Lung (tissue), 12 donors: Measurements from ENCODE around the gene TBC1D5. TPM values are rescaled to one million over a fixed set of nuclear protein-coding genes. Genes with fewer than 3 reads are reported as not detected.
A peak's percentile ranks its signal among the peaks of the same experiment; 100 is the strongest.

Experiments
- ATAC-seq: fragments of 200-7000 bp; cut with Tn5 transposase; one replicate; pipeline ENCODE4 v1.9.1; 2020; ENCODE audit warnings: moderate number of reproducible peaks; ENCODE audit not compliant: insufficient read depth, low FRiP score
- DNase-seq, 3 donors: peaks; one replicate each; pipeline ENCODE4 v3.0.0-alpha.2; 2013 to 2017
- H3K27ac ChIP-seq, 2 donors: one replicate each; pipeline ENCODE4 v1.5.1; 2013; ENCODE audit warnings: mild to moderate bottlenecking in 2 of 2, moderate library complexity in 2 of 2, control low read depth in 1 of 2, inconsistent platforms in 1 of 2, low read depth in 1 of 2, low read length in 1 of 2
- H3K27me3 ChIP-seq, 3 donors: one replicate each; pipeline ENCODE4 v1.5.1; 2013; ENCODE audit warnings: low read length in 2 of 3; ENCODE audit not compliant: control insufficient read depth in 3 of 3, insufficient read depth in 3 of 3
- H3K36me3 ChIP-seq, 4 donors: one replicate each; pipeline ENCODE4 v1.5.1; 2013; ENCODE audit warnings: low read length in 4 of 4, mild to moderate bottlenecking in 1 of 4, moderate library complexity in 1 of 4; ENCODE audit not compliant: control insufficient read depth in 4 of 4, insufficient read depth in 4 of 4
- H3K4me1 ChIP-seq, 5 donors: one replicate each; pipeline ENCODE4 v1.5.1; 2013; ENCODE audit warnings: low read length in 5 of 5, mild to moderate bottlenecking in 2 of 5, moderate library complexity in 1 of 5; ENCODE audit not compliant: control insufficient read depth in 5 of 5, insufficient read depth in 5 of 5
- H3K4me3 ChIP-seq: one replicate; pipeline ENCODE4 v1.5.1; 2013; ENCODE audit warnings: mild to moderate bottlenecking, control low read depth, moderate library complexity
- H3K9ac ChIP-seq, 2 donors: one replicate each; pipeline ENCODE4 v1.5.1; 2013; ENCODE audit warnings: low read length in 2 of 2, control low read depth in 1 of 2; ENCODE audit not compliant: insufficient read depth in 1 of 2
- H3K9me3 ChIP-seq, 4 donors: one replicate each; pipeline ENCODE4 v1.5.1; 2013; ENCODE audit warnings: low read length in 3 of 4, mild to moderate bottlenecking in 1 of 4, moderate library complexity in 1 of 4; ENCODE audit not compliant: control insufficient read depth in 4 of 4, insufficient read depth in 3 of 4
- CTCF ChIP-seq: IDR thresholded peaks from 2 replicates; pipeline ENCODE4 v1.5.1; 2012; ENCODE audit warnings: mild to moderate bottlenecking; ENCODE audit errors: control extremely low read depth, extremely low read depth
- WGBS, 2 donors: extraction: QIAGEN DNeasy Blood & Tissue Kit; methylation state at CpG; one replicate each; pipeline ENCODE4 v1.1.7; 2013; 5-methylcytosine and 5-hydroxymethylcytosine counted together
- polyA plus RNA-seq, 2 donors: library from polyadenylated mRNA; stranded (reverse); fragments of 200-250 nt; gene quantifications; one replicate each; pipeline ENCODE4 v1.2.1, GENCODE V29; 2013
- total RNA-seq, 2 donors: library from RNA; depleted of rRNA in 1 of 2; stranded (reverse); fragments of >200 nt in 1 of 2; gene quantifications; one replicate each; pipeline ENCODE4 v1.2.1, GENCODE V29; 2014 to 2021
- donor health status: control.
- donor health status: control.
- donor health status: Bipolar disorder and iron deficiency.
- donor health status: healthy.
- donor health status: DM: yes; HTN: yes; CAD: no.

The TBC1D5 gene
- total and polyA plus RNA-seq, 4 donors, result 8.7 to 111 (median 39.6) TPM

GRCh38 chr3:17761563-17761962 lies 19.1 kb upstream of the TBC1D5 start:
- 89 to 90% methylated on average over 5 of the region's 5 CpGs for WGBS, 2 donors
- ATAC-seq (no peak), DNase-seq (no peak)
- no peaks in the 10 kb centered on the region for H3K27me3 ChIP-seq
- peaks cover 0 to 3% (median 0%) of the 10 kb centered on the region in 4 donors for H3K9me3 ChIP-seq
- no peaks in the 10 kb centered on the region for H3K36me3 ChIP-seq
- no peak overlapping the region for H3K4me3 ChIP-seq
- no peak for TF ChIP-seq CTCF
- no peak overlapping the region for H3K27ac ChIP-seq
- no peak overlapping the region for H3K9ac ChIP-seq
- no peaks in the 10 kb centered on the region for H3K4me1 ChIP-seq

- no peaks in the 10 kb centered on the region for H3K27me3 ChIP-seq
- DNase-seq (no peak), ATAC-seq (no peak)
- H3K36me3 ChIP-seq, result no peaks in the 10 kb centered on the region
- H3K4me1 ChIP-seq, result no peaks in the 10 kb centered on the region
- no peak for TF ChIP-seq CTCF
- 81 to 88% methylated on average over 4 of the region's 4 CpGs for WGBS, 2 donors
- H3K27ac ChIP-seq, result no peak overlapping the region
- H3K9me3 ChIP-seq, result no peaks in the 10 kb centered on the region
- no peak overlapping the region for H3K4me3 ChIP-seq
- H3K9ac ChIP-seq, result no peak overlapping the region
These were observed 17.5 kb upstream of the TBC1D5 start for GRCh38 chr3:17759901-17760300.

- WGBS, 2 donors, result 78 to 82% methylated on average over 1 of the region's 1 CpG
- H3K4me1 ChIP-seq, result no peaks in the 10 kb centered on the region
- TF ChIP-seq CTCF, result no peak
These were observed 13.4 kb upstream of the TBC1D5 start for GRCh38 chr3:17755836-17756235.

GRCh38 chr3:17753632-17753992 lies 11.2 kb upstream of the TBC1D5 start:
- peak overlapping the region in 1 of 2 donors; percentile 45 for H3K27ac ChIP-seq
- ATAC-seq, result no peak
- H3K9me3 ChIP-seq, result no peaks in the 10 kb centered on the region
- H3K4me3 ChIP-seq, result no peak overlapping the region
- no peaks in the 10 kb centered on the region for H3K27me3 ChIP-seq
- no peak for DNase-seq
- H3K9ac ChIP-seq, result no peak overlapping the region
- H3K36me3 ChIP-seq, result no peaks in the 10 kb centered on the region
- no peak for TF ChIP-seq CTCF
- 37 to 61% methylated on average over 1 of the region's 1 CpG for WGBS, 2 donors
- H3K4me1 ChIP-seq, result no peaks in the 10 kb centered on the region

More at GRCh38 chr3:17755836-17756235, 13.4 kb upstream of the TBC1D5 start:
- H3K9ac ChIP-seq, result no peak overlapping the region
- no peaks in the 10 kb centered on the region for H3K36me3 ChIP-seq
- ATAC-seq (no peak), DNase-seq (no peak)
- no peaks in the 10 kb centered on the region for H3K9me3 ChIP-seq
- H3K4me3 ChIP-seq, result no peak overlapping the region
- H3K27ac ChIP-seq, result no peak overlapping the region
- no peaks in the 10 kb centered on the region for H3K27me3 ChIP-seq
